Psoas muscle (tissue), 8 donors: ENCODE data around the gene MCM3. TPM values are rescaled to one million over a fixed set of nuclear protein-coding genes. Genes with fewer than 3 reads are reported as not detected.

Experiments used
- ATAC-seq, 4 donors: fragments of 200-7000 bp; cut with Tn5 transposase; one replicate each; pipeline ENCODE4 v1.9.1; 2020; ENCODE audit warnings: moderate library complexity in 3 of 4, mild to moderate bottlenecking in 2 of 4
- DNase-seq, 2 donors: peaks; one replicate each; pipeline ENCODE4 v3.0.0-alpha.2; 2020
- H3K27ac ChIP-seq: fragments of 200-600 bp; one replicate; pipeline ENCODE4 v1.8.0; 2022
- H3K27me3 ChIP-seq, 3 donors: fragments of 200-600 bp in 1 of 3; one replicate each; pipeline versions ENCODE4 v1.6.1 to v1.8.0; 2013 to 2022; ENCODE audit warnings: low read length in 2 of 3, mild to moderate bottlenecking in 2 of 3, moderate library complexity in 1 of 3; ENCODE audit not compliant: insufficient read depth in 3 of 3
- H3K36me3 ChIP-seq, 2 donors: fragments of 200-600 bp in 1 of 2; one replicate each; pipeline versions ENCODE4 v1.6.1 to v1.8.0; 2013 to 2022; ENCODE audit warnings: low read depth in 1 of 2, mild to moderate bottlenecking in 1 of 2, moderate library complexity in 1 of 2; ENCODE audit not compliant: insufficient read depth in 1 of 2
- H3K4me1 ChIP-seq: fragments of 200-600 bp; one replicate; pipeline ENCODE4 v1.8.0; 2022
- H3K4me3 ChIP-seq: fragments of 200-600 bp; one replicate; pipeline ENCODE4 v1.8.0; 2022; ENCODE audit warnings: mild to moderate bottlenecking
- H3K9me3 ChIP-seq: fragments of 200-600 bp; one replicate; pipeline ENCODE4 v1.8.0; 2022
- CTCF ChIP-seq: fragments of 200-600 bp; IDR thresholded peaks from one replicate; pipeline ENCODE4 v1.8.0; 2022; ENCODE audit warnings: antibody characterized with exemption
- WGBS, 3 donors: extraction: QIAGEN DNeasy Blood & Tissue Kit; methylation state at CpG; one replicate each; pipeline versions ENCODE4 v1.1.6 to v1.1.7; 2013; 5-methylcytosine and 5-hydroxymethylcytosine counted together
- intact Hi-C, 2 donors: fragments of 100-400 bp; cut with DNase I; formaldehyde crosslinking; loops; one replicate each; pipeline versions ENCODE4 v1.11.0 to v1.14.2; 2022
- polyA plus RNA-seq, 3 donors: library from polyadenylated mRNA; stranded (reverse); fragments of 200-250 nt; gene quantifications; one replicate each; pipeline ENCODE4 v1.2.3, GENCODE V29; 2013
- total RNA-seq, 4 donors: library from RNA; stranded (reverse); fragmentation: NEBNext Ultra II Directional in 2 of 4; extraction: Animal tissue kit (Norgen Biotek cat#: 25700) in 2 of 4; gene quantifications; one replicate each; pipeline versions ENCODE4 v1.2.1 to v1.2.4, GENCODE V29; 2021 to 2023
- donor health status: healthy with polysubstance abuse.
- donor health status: DM: no; HTN: no; CAD: no; lungs with moderate emphysema.
- donor health status: Bipolar disorder and iron deficiency.
- donor health status: healthy.
- donor health status: DM: yes; HTN: yes; CAD: no.
- donor health status: DM: no; HTN: no; CAD: no.
- donor health status: DM: no; HTN: no; CAD: no.
- donor health status: DM: yes; HTN: yes; CAD: no.

Gene MCM3
- total and polyA plus RNA-seq, 7 donors, result 7.6 to 25.0 (median 11.2) TPM

- TF ChIP-seq CTCF, result no peak
- Histone ChIP-seq H3K4me3 (no peak overlapping the region), H3K27me3 (peaks cover 0 to 3% (median 0%) of the 10 kb centered on the region in 3 donors), H3K9me3 (no peaks in the 10 kb centered on the region), H3K36me3 (no peaks in the 10 kb centered on the region), H3K27ac (no peak overlapping the region), H3K4me1 (no peaks in the 10 kb centered on the region)
- ATAC-seq (no peak), DNase-seq (no peak)
- intact Hi-C loops, result no loop called here
- 80 to 90% (median 89%) methylated on average over 6 of the region's 6 CpGs for WGBS, 3 donors
Observed at GRCh38 chr6:52324189-52324588, 39.6 kb upstream of the MCM3 start.

DNA sequence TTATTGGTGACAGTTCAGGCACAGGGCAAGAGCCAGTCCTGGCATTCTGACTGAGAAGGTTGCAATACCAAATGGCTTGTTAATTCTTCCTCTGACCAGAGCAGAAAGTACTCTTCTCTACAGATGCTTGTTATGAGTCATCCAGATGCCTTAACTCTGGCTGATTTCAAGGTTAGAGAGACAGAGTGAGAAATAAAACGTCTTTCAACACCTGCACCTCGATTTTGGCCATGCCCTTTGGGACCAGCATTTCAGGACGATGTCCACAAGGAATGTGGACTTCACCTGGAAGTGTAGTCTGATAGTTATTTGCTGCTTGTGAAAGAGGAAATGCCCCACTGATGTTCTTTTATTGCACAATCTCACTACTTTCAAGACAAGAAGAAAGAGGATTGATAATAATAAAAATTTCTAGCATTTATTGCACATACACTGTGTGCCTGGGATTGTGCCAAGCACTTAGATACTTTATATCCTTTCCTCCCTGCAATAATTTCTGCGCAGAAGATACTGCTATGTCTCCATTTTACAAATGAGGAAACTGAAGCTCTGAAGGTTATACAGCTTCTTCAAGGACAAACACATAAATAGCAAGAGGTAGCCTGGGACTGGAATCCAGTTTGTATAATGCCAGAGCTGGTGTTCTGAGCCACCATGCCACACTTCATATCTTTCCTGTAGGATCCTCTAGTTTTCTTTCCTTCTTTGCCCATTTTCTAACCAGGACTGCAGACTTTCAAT, 33.5 kb upstream of the MCM3 start:
- 53 to 60% (median 58%) methylated on average over 4 of the region's 4 CpGs for WGBS, 3 donors

GRCh38 chr6:52317211-52317610, 32.7 kb upstream of the MCM3 start:
- DNase-seq (no peak), ATAC-seq (no peak)
- Histone ChIP-seq H3K27ac (no peak overlapping the region), H3K4me1 (no peaks in the 10 kb centered on the region), H3K27me3 (peaks cover 0 to 2% (median 0%) of the 10 kb centered on the region in 3 donors), H3K9me3 (no peaks in the 10 kb centered on the region), H3K36me3 (no peaks in the 10 kb centered on the region), H3K4me3 (no peak overlapping the region)
- WGBS, 3 donors, result 83 to 91% (median 91%) methylated on average over 1 of the region's 1 CpG
- intact Hi-C loops, result no loop called here
- TF ChIP-seq CTCF, result no peak

More for the DNA sequence above, 33.5 kb upstream of the MCM3 start:
- Histone ChIP-seq H3K4me3 (no peak overlapping the region), H3K27me3 (peaks cover 0 to 3% (median 0%) of the 10 kb centered on the region in 3 donors), H3K9me3 (no peaks in the 10 kb centered on the region), H3K27ac (no peak overlapping the region), H3K36me3 (no peaks in the 10 kb centered on the region), H3K4me1 (no peaks in the 10 kb centered on the region)
- DNase-seq (no peak), ATAC-seq (no peak)
- TF ChIP-seq CTCF, result no peak
- intact Hi-C loops, result no loop called here

GRCh38 chr6:52314752-52315151, 30.2 kb upstream of the MCM3 start:
- ATAC-seq (no peak), DNase-seq (no peak)
- H3K36me3 ChIP-seq, result no peaks in the 10 kb centered on the region
- intact Hi-C loops, result no loop called here
- H3K9me3 ChIP-seq, result no peaks in the 10 kb centered on the region
- TF ChIP-seq CTCF, result no peak
- 87 to 91% (median 89%) methylated on average over 2 of the region's 2 CpGs for WGBS, 3 donors
- no peak overlapping the region for H3K27ac ChIP-seq
- H3K27me3 ChIP-seq, result no peaks in the 10 kb centered on the region
- no peaks in the 10 kb centered on the region for H3K4me1 ChIP-seq
- H3K4me3 ChIP-seq, result no peak overlapping the region

- no peak overlapping the region for H3K4me3 ChIP-seq
- no peaks in the 10 kb centered on the region for H3K27me3 ChIP-seq
- no peak for DNase-seq
- no peaks in the 10 kb centered on the region for H3K4me1 ChIP-seq
- 86 to 93% (median 92%) methylated on average over 2 of the region's 2 CpGs for WGBS, 3 donors
- intact Hi-C loops, result no loop called here
- ATAC-seq, result no peak
- TF ChIP-seq CTCF, result no peak
- no peaks in the 10 kb centered on the region for H3K9me3 ChIP-seq
- H3K27ac ChIP-seq, result no peak overlapping the region
- no peaks in the 10 kb centered on the region for H3K36me3 ChIP-seq
Observed at GRCh38 chr6:52312461-52312860, 27.9 kb upstream of the MCM3 start.
